ENCODE results near the gene NFIX. TPM values are rescaled to one million over a fixed set of nuclear protein-coding genes. Genes with fewer than 3 reads are reported as not detected.

Gene NFIX
- total RNA-seq (1 to 10 TPM; 2.4 to 7.7 (median 6.3) TPM), polyA plus RNA-seq (under 1 TPM; 0.41 to 0.77 TPM), total RNA-seq (7.4 reads per million, percentile 30 among the genes with 10 or more reads in this experiment)

- no peaks in the 10 kb centered on the region for H3K9me3 ChIP-seq (ENCODE audit: control insufficient read depth in 2 of 3, low read length in 3 of 3)
- H3K9me3 Mint-ChIP-seq, result peaks cover 0 to 5% (median 0%) of the 10 kb centered on the region in 11 donors
- no peaks in the 10 kb centered on the region for H3K27me3 ChIP-seq (ENCODE audit: control insufficient read depth in 2 of 2, insufficient read depth in 2 of 2, low read length in 2 of 2)
- H3K4me1 ChIP-seq (ENCODE audit: control insufficient read depth in 2 of 2, insufficient read depth in 2 of 2, low read length in 2 of 2), result no peaks in the 10 kb centered on the region
- peak within 1 kb of the TSS; percentile 27 to 95 (median 82) for H3K27ac Mint-ChIP-seq
- intact Hi-C loops (cut with micrococcal nuclease), result no loop called here
- H3K4me3 ChIP-seq (ENCODE audit: low read length), result peak within 1 kb of the TSS; percentile 43
- ChIA-PET CTCF (no interaction called here), POLR2A (no interaction called here)
- ATAC-seq (peak; percentile 75), DNase-seq (peak; percentile 37 to 76 (median 54))
- H3K36me3 Mint-ChIP-seq, result peaks cover 0 to 4% (median 4%) of the 10 kb centered on the region in 5 donors
- peaks cover 6 to 22% (median 13%) of the 10 kb centered on the region in 7 donors for H3K4me1 Mint-ChIP-seq
- H3K27ac ChIP-seq (ENCODE audit: low read depth, low read length), result no peak within 1 kb of the TSS
- peak within 1 kb of the TSS; percentile 84 to 97 (median 93) for H3K4me3 Mint-ChIP-seq
- peaks cover 0 to 39% (median 5%) of the 10 kb centered on the region in 5 donors for H3K27me3 Mint-ChIP-seq
- no peaks in the 10 kb centered on the region for H3K36me3 ChIP-seq (ENCODE audit: control insufficient read depth in 2 of 3, insufficient read depth in 3 of 3, low read length in 3 of 3)
Measured at GRCh38 chr19:12994701-12995595, at the start of gene NFIX. NFIX (plus strand) TSS chr19:12995475; CDS start chr19:12995838, 363 bp downstream.

- Mint-ChIP-seq H3K27me3 (peaks cover 0 to 3% (median 0%) of the 10 kb centered on the region in 5 donors), H3K27ac (peak within 1 kb of the TSS; percentile 93 to 99 (median 97)), H3K4me1 (peaks cover 24 to 61% (median 46%) of the 10 kb centered on the region in 7 donors), H3K9me3 (peaks cover 0 to 4% (median 0%) of the 10 kb centered on the region in 11 donors), H3K36me3 (peaks cover 0 to 44% (median 23%) of the 10 kb centered on the region in 5 donors), H3K4me3 (peak within 1 kb of the TSS; percentile 88 to 97 (median 92))
- Histone ChIP-seq H3K27me3 (ENCODE audit: control insufficient read depth in 2 of 2, insufficient read depth in 2 of 2, low read length in 2 of 2) (no peaks in the 10 kb centered on the region), H3K36me3 (ENCODE audit: control insufficient read depth in 2 of 3, insufficient read depth in 3 of 3, low read length in 3 of 3) (peaks cover 26 to 76% (median 37%) of the 10 kb centered on the region in 3 experiments), H3K27ac (ENCODE audit: low read depth, low read length) (peak within 1 kb of the TSS; percentile 86), H3K4me3 (ENCODE audit: low read length) (peak within 1 kb of the TSS; percentile 67), H3K4me1 (ENCODE audit: control insufficient read depth in 2 of 2, insufficient read depth in 2 of 2, low read length in 2 of 2) (peaks cover 21 to 26% of the 10 kb centered on the region in 2 donors), H3K9me3 (ENCODE audit: control insufficient read depth in 2 of 3, low read length in 3 of 3) (no peaks in the 10 kb centered on the region)
- DNase-seq (peak; percentile 96 to 99 (median 97)), ATAC-seq (peak; percentile 94)
- intact Hi-C loops (cut with micrococcal nuclease), result loop anchor here (1.0 kb wide), 7 partner anchors 7 to 60 kb away; partner anchors contain the start of genes GADD45GIP1 (in 2 of the 2), CALR (in 1 of the 2), FARSA (in 1 of the 2) and SYCE2 (in 1 of the 2)
- ChIA-PET POLR2A (interaction anchor here (0.6 to 2.3 kb wide), 4 partner anchors 8 to 847 kb away, joined by 3 to 15 read pairs (median 10); partner anchors contain the start of genes CALR, FARSA and GADD45GIP1), CTCF (interaction anchor here (1.1 kb wide), 1 partner anchor 20 kb away, joined by 7 read pairs; no protein-coding TSS in a partner anchor)
Measured at GRCh38 chr19:12945479-12946091, 49.7 kb upstream of the NFIX start, which contains the start of gene RAD23A. RAD23A (plus strand) TSS chr19:12945862; CDS start chr19:12945949, 87 bp downstream.

GRCh38 chr19:12946092-12946721 is 49.1 kb upstream of the NFIX start:
- H3K36me3 ChIP-seq (ENCODE audit: control insufficient read depth in 2 of 3, insufficient read depth in 3 of 3, low read length in 3 of 3), result peaks cover 19 to 76% (median 35%) of the 10 kb centered on the region in 3 experiments

GRCh38 chr19:12946731-12947496 is 48.4 kb upstream of the NFIX start:
- ATAC-seq (no peak), DNase-seq (no peak)
- H3K27me3 ChIP-seq (ENCODE audit: control insufficient read depth in 2 of 2, insufficient read depth in 2 of 2, low read length in 2 of 2), result no peaks in the 10 kb centered on the region
- peaks cover 0 to 4% (median 0%) of the 10 kb centered on the region in 11 donors for H3K9me3 Mint-ChIP-seq
- ChIA-PET CTCF (interaction anchor here (0.6 to 1.1 kb wide), 3 partner anchors 9 to 1415 kb away, joined by 3 to 7 read pairs (median 7); no protein-coding TSS in a partner anchor), POLR2A (interaction anchor here (0.6 to 2.3 kb wide), 11 partner anchors 9 to 155 kb away, joined by 3 to 15 read pairs (median 7); partner anchors contain the start of genes CALR, FARSA, GADD45GIP1 and GCDH)
- peak overlapping the region; percentile 90 to 98 (median 94) for H3K27ac Mint-ChIP-seq
- H3K36me3 ChIP-seq (ENCODE audit: control insufficient read depth in 2 of 3, insufficient read depth in 3 of 3, low read length in 3 of 3), result peaks cover 13 to 76% (median 35%) of the 10 kb centered on the region in 3 experiments
- H3K4me3 ChIP-seq (ENCODE audit: low read length), result peak overlapping the region; percentile 67
- no peaks in the 10 kb centered on the region for H3K9me3 ChIP-seq (ENCODE audit: control insufficient read depth in 2 of 3, low read length in 3 of 3)
- peak overlapping the region; percentile 86 for H3K27ac ChIP-seq (ENCODE audit: low read depth, low read length)
- H3K4me3 Mint-ChIP-seq, result peak overlapping the region; percentile 85 to 95 (median 90)
- H3K4me1 ChIP-seq (ENCODE audit: control insufficient read depth in 2 of 2, insufficient read depth in 2 of 2, low read length in 2 of 2), result peaks cover 15 to 23% of the 10 kb centered on the region in 2 donors
- intact Hi-C loops (cut with micrococcal nuclease), result loop anchor here in 1 of 2 donors (1.0 kb wide), 1 partner anchor 9 kb away; the partner anchor contains the start of gene CALR
- H3K36me3 Mint-ChIP-seq, result peaks cover 0 to 45% (median 19%) of the 10 kb centered on the region in 5 donors
- H3K27me3 Mint-ChIP-seq, result peaks cover 0 to 3% (median 0%) of the 10 kb centered on the region in 5 donors
- peaks cover 19 to 58% (median 41%) of the 10 kb centered on the region in 7 donors for H3K4me1 Mint-ChIP-seq

More at GRCh38 chr19:12946092-12946721, 49.1 kb upstream of the NFIX start:
- peak overlapping the region; percentile 67 for H3K4me3 ChIP-seq (ENCODE audit: low read length)
- H3K27ac ChIP-seq (ENCODE audit: low read depth, low read length), result peak overlapping the region; percentile 86
- H3K4me1 Mint-ChIP-seq, result peaks cover 19 to 57% (median 41%) of the 10 kb centered on the region in 7 donors
- H3K9me3 ChIP-seq (ENCODE audit: control insufficient read depth in 2 of 3, low read length in 3 of 3), result no peaks in the 10 kb centered on the region
- intact Hi-C loops (cut with micrococcal nuclease), result loop anchor here in 1 of 2 donors (1.0 kb wide), 1 partner anchor 8 kb away; the partner anchor contains the start of gene CALR
- DNase-seq, result peak in 4 of 9 donors; percentile 32 to 70 (median 40)
- H3K36me3 Mint-ChIP-seq, result peaks cover 0 to 42% (median 19%) of the 10 kb centered on the region in 5 donors
- ChIA-PET CTCF (interaction anchor here (0.6 to 1.1 kb wide), 2 partner anchors 19 to 1415 kb away, joined by 7 read pairs; no protein-coding TSS in a partner anchor), POLR2A (interaction anchor here (0.6 to 2.3 kb wide), 7 partner anchors 8 to 154 kb away, joined by 3 to 15 read pairs (median 4); partner anchors contain the start of genes CALR, FARSA and GADD45GIP1)
- peak overlapping the region; percentile 90 to 99 (median 94) for H3K27ac Mint-ChIP-seq
- peaks cover 0 to 4% (median 0%) of the 10 kb centered on the region in 11 donors for H3K9me3 Mint-ChIP-seq
- ATAC-seq, result peak; percentile 48
- peaks cover 15 to 23% of the 10 kb centered on the region in 2 donors for H3K4me1 ChIP-seq (ENCODE audit: control insufficient read depth in 2 of 2, insufficient read depth in 2 of 2, low read length in 2 of 2)
- peak overlapping the region; percentile 85 to 95 (median 90) for H3K4me3 Mint-ChIP-seq
- H3K27me3 ChIP-seq (ENCODE audit: control insufficient read depth in 2 of 2, insufficient read depth in 2 of 2, low read length in 2 of 2), result no peaks in the 10 kb centered on the region
- H3K27me3 Mint-ChIP-seq, result peaks cover 0 to 3% (median 0%) of the 10 kb centered on the region in 5 donors

Data from naive thymus-derived CD4-positive, alpha-beta T cell (primary cell).